HCEC 1CT (cell line): Measurements from ENCODE around the gene KIAA2012.
A peak's percentile ranks its signal among the peaks of the same experiment; 100 is the strongest.

Source experiments
- DNase-seq: peaks from one replicate; pipeline ENCODE4 v3.0.0-alpha.2; 2017

Gene KIAA2012

DNA sequence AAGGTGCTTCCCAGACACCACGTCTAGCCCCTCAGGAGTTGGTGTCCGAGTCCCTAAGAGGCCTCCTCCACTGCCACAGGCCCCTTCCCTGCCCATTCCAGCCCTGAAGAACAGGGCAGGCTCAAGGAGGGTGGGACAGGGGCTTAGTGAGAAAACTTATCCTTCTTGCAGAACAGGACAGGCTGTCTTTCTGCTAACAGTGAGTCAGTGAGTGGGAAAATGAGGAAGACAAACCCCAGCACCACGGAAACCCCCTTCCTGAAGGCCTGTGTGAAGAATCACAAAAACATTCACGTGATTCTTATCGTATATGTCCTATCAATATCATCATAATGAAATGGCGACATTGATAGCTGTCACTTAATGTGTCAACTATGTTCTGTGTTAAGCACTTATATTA is 29.6 kb upstream of the KIAA2012 start:
- no peak for DNase-seq

GRCh38 chr2:202044777-202045176 is 28.3 kb upstream of the KIAA2012 start:
- no peak for DNase-seq

DNA sequence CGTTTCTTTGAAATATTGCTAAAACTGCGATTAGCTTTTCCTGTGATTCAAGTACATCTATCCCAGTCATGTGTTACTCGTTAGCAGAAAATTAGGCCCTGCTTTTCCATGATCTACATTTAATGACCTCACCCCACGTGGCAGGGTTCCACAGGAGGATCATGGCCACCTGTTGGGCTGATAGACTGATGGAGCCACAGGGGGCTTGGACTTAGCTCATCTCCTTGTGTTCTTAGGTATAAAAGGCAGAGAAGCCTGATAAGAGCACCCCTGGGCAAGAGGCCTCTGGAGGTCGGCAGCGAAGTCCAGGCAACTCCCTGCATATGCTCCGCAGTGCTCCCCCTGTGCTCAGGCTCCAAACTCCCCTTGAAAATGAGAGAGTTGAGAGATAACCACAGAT is 26.5 kb upstream of the KIAA2012 start:
- no peak for DNase-seq

DNA sequence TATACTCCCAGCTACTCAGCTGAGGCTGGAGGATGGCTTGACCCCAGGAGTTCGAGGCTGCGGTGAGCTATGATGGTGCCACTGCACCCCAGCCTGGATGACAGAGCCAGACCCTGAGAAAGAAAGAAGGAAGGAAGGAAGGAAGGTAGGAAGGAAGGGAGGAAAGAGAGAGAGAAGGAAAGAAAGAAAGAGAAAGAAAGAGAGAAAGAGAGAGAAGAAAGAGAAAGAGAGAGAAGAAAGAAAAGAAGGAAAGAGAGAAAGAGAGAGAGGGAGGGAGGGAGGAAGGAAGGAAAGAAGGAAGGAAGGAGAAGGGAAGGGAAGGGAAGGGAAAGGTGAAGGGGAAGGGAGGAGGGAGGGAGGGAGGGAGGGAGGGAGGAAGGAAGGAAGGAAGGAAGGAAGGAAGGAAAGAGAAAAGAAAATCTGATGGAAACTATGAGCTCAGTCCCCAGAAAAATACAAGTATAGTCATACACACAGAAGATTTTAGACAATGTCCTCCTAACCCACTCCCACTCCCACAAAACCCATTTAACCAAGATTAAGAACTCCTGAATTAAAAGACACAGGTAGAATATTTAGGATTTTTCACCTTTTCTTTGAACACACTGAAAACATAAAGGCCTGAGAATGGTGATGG is 23.8 kb upstream of the KIAA2012 start:
- DNase-seq: no peak

DNA sequence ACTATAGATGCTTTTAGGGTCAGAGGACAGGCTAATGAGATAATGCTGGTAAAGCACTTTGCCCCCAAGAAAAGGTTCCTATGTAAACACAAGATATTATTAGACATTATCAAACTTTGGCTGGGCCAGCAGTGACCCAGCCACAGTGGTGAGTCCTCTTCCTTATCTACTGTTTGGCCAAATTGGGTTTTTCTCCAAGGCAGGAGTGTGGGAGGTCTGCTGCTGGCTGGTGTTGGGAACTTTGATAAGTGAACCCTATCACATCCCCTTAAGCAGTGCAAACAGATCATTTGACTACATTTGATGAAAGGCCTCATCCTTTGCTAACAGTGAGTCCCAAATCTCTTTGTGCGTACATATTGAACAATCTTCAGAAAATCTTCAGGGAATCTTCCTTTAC is 23.2 kb upstream of the KIAA2012 start:
- no peak for DNase-seq

DNA sequence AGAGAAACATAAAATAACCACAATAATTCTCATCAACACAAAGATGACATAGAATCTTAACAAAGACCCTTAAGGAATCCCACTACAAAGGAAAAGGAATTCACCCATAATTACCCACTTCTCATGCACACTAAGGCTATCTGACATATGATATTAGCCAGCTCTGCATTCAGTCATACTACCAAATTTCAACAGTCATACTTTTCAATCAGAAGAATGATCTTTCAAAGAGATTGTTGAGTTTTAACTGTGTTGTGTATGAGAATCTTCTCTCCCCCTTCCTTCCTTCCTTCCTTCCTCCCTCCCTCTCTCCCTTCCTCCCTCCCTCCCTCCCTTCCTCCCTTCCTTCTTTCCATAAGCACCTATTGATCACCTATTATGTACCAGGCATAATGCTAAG is 22.4 kb upstream of the KIAA2012 start:
- DNase-seq: no peak

- DNase-seq: no peak
These were observed 21.4 kb upstream of the KIAA2012 start for GRCh38 chr2:202051499-202052161.

GRCh38 chr2:202052235-202052634 is 20.8 kb upstream of the KIAA2012 start:
- no peak for DNase-seq

DNA sequence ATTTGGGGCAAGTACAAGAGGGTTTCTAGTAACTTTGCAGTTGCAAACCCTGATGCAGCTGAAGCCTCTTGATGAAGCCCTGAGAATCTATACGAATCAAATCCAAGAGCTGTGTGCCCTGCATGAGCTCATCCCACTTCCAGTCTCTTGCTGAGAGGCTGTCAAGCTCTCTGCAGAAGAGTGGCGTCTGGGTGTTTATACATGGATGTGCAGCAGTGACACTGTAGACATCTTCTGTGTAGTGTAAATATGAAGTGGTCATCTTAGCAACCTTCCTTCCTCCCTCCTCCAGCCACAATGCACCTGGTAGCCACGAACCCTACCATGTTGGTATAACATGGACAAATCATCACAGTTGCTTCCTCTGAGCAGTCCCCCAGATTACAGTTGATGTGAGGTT is 18.4 kb upstream of the KIAA2012 start:
- DNase-seq: no peak

GRCh38 chr2:202056611-202057010 is 16.4 kb upstream of the KIAA2012 start:
- DNase-seq: peak; percentile 24

GRCh38 chr2:202060218-202060617 is 12.8 kb upstream of the KIAA2012 start:
- no peak for DNase-seq

DNA sequence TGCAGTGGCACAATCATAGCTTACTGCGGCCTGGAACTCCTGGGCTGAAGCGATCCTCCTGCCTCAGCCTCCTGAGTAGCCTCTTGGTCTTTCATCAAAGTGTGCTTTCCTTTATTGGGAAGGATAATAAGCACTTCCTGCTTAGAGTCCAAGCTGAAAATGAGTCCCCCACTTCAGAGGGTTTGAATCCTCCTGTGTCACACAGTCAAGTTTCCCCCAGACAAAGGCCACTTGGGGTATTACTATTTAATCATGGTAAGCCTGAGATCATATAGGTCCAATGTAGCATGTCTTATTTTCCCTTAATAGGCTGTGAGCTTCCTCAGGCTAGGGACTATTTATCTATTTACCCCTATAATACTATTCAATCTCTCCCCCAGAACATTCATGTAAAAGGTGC is 11.4 kb upstream of the KIAA2012 start:
- no peak for DNase-seq

- DNase-seq: peak; percentile 58
These were observed 8.7 kb upstream of the KIAA2012 start for GRCh38 chr2:202064171-202064880.

DNA sequence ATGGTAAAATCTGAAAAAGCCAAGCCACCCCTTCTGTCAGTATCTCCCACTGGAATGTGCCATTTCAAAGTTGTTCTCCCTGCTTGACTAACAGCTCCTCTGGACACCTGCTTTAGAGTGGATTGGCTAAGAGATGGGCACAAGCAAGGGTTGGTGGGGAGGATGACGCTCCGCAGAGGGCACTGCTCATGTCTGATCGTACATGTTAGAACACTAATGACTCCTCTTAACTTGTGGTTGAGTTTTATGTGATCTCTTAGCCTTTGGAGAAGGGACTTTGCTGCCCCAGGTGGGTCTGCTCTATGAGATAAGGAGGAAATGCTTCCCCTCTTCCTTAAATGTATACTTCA is 8.2 kb upstream of the KIAA2012 start:
- no peak for DNase-seq

DNA sequence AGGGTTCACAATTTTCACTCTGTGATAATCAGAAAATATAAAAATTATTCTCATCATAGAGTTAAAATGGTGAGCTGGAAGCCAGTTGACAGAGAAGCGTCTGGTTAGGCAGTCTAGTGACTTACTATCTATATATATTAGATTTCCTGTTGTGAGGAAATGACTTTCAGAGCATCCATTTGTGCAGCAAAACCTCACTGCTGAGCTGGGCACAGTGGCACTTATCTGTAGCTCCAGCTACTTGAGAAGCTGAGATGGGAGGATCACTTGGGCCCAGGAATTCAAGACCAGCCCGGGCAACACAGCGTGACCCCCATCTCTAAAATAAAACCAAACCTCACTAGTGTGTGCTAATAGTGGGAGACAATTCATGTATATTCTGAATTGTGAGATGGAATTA is 7.2 kb upstream of the KIAA2012 start:
- DNase-seq: no peak

- DNase-seq: no peak
These were observed 6.2 kb upstream of the KIAA2012 start for GRCh38 chr2:202066875-202067274.

DNA sequence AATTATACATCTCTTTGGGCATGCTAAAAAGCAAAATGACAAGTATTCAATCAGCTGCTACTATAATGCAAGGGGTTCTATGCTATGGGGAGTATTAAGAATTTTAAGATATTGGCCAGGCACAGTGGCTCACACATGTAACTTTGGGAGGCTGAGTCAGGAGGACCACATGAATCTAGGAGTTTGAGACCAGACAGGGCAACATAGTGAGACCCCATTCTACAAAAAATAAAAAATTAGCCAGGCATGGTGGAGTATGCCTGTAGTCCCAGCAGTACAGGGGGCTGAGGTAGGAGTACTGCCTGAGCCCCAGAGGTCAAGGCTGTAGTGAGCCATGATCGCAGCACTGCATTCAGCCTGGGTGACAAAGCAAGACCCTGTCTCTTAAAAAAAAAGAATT is 5.5 kb upstream of the KIAA2012 start:
- no peak for DNase-seq

- no peak for DNase-seq
These were observed 3.6 kb upstream of the KIAA2012 start for GRCh38 chr2:202069170-202070067.

DNA sequence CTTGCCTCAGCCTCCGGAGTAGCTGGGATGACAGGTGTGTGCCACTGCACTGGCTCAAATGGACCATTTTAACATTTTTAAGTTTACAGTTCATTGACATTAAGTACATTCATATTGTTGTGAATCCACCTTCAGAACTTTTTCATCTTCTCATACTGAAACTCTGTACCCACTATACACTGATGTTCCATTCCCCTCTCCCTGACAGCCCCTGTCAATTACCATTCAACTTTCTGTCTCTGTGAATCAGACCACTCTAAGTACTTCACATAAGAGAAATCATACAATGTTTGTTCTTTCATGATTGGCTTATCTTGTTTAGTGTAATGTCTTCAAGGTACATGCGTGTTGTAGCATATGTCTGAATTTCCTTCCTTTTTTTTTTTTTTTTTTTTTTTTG is 1.9 kb upstream of the KIAA2012 start:
- DNase-seq: no peak

DNA sequence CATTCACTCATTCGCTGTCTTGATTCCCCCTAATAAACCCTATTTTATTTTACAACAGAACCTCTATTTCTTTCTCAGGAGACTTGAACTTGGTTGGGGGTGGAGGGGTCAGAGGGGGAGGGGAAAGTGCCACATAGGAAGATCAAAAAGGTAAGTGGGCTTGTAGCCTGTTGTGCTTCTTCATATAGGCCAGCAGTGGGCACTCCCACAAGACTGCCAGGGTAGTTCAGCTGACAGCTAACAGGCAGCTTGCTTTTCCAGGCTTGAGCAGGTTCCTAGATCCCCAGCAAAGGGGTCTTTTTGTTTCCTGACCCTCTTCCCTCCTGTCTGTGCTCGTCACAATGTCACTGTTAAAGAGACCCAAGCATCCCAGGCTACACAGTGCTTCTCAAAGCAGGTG is 829 bp upstream of the KIAA2012 start:
- no peak for DNase-seq

DNA sequence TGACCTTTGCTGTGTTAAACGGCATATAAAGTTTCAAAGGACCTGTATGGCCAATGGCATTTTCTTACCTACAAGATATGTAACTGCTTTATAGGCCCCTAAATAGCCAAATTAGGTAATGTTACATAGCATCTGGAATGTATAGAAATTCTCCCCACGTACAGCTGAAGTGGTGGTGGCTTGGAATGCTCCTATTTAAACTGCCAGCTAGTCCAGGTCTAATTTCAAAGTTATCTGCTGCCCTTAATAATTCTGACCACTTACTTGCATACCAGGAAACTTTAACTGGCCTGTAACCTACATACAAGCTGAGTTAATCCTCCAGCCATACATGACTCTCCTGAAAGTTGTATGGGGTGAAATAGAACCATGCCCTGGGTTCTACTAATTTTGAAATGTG is 1.3 kb downstream of the KIAA2012 start:
- no peak for DNase-seq

- DNase-seq: no peak
These were observed 6.3 kb downstream of the KIAA2012 start for GRCh38 chr2:202079310-202079709.

DNA sequence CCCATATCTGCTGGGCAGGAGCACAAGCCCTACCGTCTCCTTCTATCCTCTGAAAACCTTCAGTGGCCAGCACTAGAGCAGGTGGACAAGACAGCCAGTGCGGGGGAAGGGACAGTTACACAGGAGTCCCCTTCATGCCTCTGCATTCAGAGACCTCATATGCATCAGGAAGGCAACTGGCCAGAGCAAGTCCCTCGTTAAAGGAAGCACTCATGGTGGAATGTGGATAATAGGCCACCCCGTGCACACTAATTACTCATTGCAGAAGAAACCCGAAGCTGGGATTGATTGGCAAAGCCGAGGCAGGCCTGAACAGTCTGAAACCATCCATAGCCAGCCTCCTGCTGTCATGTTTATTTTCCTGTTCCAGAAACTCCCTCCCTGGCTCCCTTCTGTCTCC is 11.2 kb downstream of the KIAA2012 start:
- DNase-seq: no peak

DNA sequence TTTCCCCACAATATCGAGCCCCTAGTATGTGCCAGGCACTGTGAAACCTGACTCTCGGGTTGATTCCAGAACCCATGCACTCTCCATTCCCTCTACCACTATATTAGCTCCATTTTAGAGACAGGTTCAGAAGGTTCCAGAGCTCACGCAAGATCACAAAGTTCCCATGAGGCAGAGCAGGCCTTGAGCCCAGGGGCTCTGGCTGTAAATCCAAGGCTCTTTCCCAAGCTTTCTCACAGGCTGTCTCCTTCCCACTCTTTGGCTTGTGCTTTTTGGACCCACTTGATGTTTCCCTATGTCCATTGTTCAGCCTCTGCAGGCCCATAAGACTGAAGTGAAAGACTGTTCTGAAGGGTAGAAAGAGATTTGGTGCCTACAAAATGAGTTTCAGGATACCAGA is 15.7 kb downstream of the KIAA2012 start:
- no peak for DNase-seq
